Caco-2 (cell line): ENCODE measurements around the gene SEMA3C. TPM values are rescaled to one million over a fixed set of nuclear protein-coding genes. Genes with fewer than 3 reads are reported as not detected.

ENCODE experiments used
- BruUV-seq: library from RNA; stranded (reverse); fragments of 400-500 nt; replicated peaks from 2 replicates; lab custom pipeline; 2021; lab: Mats Ljungman, UMichigan
- CTCF ChIA-PET: fragments of 300-600 bp; sonication (Branson Sonifier 250); formaldehyde crosslinking; loops from one replicate; lab custom pipeline; 2022; ENCODE audit warnings: antibody characterized with exemption; lab: Charles Lee
- POLR2A ChIA-PET: fragments of 300-600 bp; sonication (Branson Sonifier 250); formaldehyde crosslinking; loops from one replicate; lab custom pipeline; 2022; ENCODE audit warnings: antibody characterized with exemption; lab: Charles Lee
- DNase-seq, 2 experiments: peaks; one replicate each; pipeline versions ENCODE4 v3.0.0 to v3.0.0-alpha.2; 2020 to 2022
- H3K27me3 ChIP-seq: replicated peaks from 2 replicates; pipeline ENCODE4 v1.6.0; 2011; ENCODE audit warnings: low read length; ENCODE audit not compliant: control insufficient read depth, insufficient read depth
- H3K36me3 ChIP-seq: 2 replicates; pipeline ENCODE4 v1.5.1; 2011; ENCODE audit warnings: low read length; ENCODE audit not compliant: control insufficient read depth, insufficient read depth
- H3K4me1 ChIP-seq: fragments of 250-450 bp; sonication (Bioruptor Pico); 2 replicates; pipeline ENCODE4 v1.5.1; 2020; ENCODE audit warnings: mild to moderate bottlenecking
- H3K4me3 ChIP-seq: 2 replicates; pipeline ENCODE4 v1.5.1; 2011; ENCODE audit warnings: low read depth, mild to moderate bottlenecking, control low read depth, low read length
- H3K9me3 ChIP-seq: fragments of 250-450 bp; sonication (Bioruptor Pico); 2 replicates; pipeline ENCODE4 v1.5.1; 2020; ENCODE audit warnings: mild to moderate bottlenecking, moderate library complexity
- H3K27ac Mint-ChIP-seq: one replicate; pipeline ENCODE4 v1.8.0; 2022; ENCODE audit warnings: mixed read lengths; ENCODE audit not compliant: unreplicated experiment
- H3K27me3 Mint-ChIP-seq: one replicate; pipeline ENCODE4 v1.8.0; 2022; ENCODE audit warnings: mixed read lengths; ENCODE audit not compliant: insufficient read depth, unreplicated experiment
- H3K36me3 Mint-ChIP-seq: one replicate; pipeline ENCODE4 v1.8.0; 2022; ENCODE audit warnings: mild to moderate bottlenecking, mixed read lengths; ENCODE audit not compliant: insufficient read depth, unreplicated experiment
- H3K4me1 Mint-ChIP-seq: one replicate; pipeline ENCODE4 v1.8.0; 2022; ENCODE audit warnings: low read depth, mixed read lengths; ENCODE audit not compliant: unreplicated experiment
- H3K4me3 Mint-ChIP-seq: one replicate; pipeline ENCODE4 v1.8.0; 2022; ENCODE audit warnings: mild to moderate bottlenecking, moderate library complexity, mixed read lengths; ENCODE audit not compliant: unreplicated experiment
- H3K9me3 Mint-ChIP-seq: one replicate; pipeline ENCODE4 v1.8.0; 2022; ENCODE audit warnings: mixed read lengths; ENCODE audit not compliant: unreplicated experiment
- intact Hi-C: fragments of 100-400 bp; cut with micrococcal nuclease; formaldehyde crosslinking; loops from one replicate; pipeline ENCODE4 v1.10.0; 2022; ENCODE audit not compliant: unreplicated experiment
- total RNA-seq: library from RNA; stranded (reverse); gene quantifications from 2 replicates; pipeline ENCODE4 v1.2.3, GENCODE V29; 2022
- TF ChIP-seq, protein P1 (sequence below), 2 experiments: fragments of 200-600 bp in 1 of 2; IDR thresholded peaks; 1 replicate in 1 of 2; 2 replicates in 1 of 2; pipeline versions ENCODE4 v1.5.1 to v1.8.0; 2011 to 2022; ENCODE audit warnings: antibody characterized with exemption in 1 of 2, control low read depth in 1 of 2, inconsistent platforms in 1 of 2, low read depth in 1 of 2, low read length in 1 of 2, mild to moderate bottlenecking in 1 of 2, moderate library complexity in 1 of 2; ENCODE audit not compliant: insufficient read depth in 1 of 2, severe bottlenecking in 1 of 2, unreplicated experiment in 1 of 2

The SEMA3C gene
- total RNA-seq, 1 experiment from 2014 or later: 25.8 TPM

DNA sequence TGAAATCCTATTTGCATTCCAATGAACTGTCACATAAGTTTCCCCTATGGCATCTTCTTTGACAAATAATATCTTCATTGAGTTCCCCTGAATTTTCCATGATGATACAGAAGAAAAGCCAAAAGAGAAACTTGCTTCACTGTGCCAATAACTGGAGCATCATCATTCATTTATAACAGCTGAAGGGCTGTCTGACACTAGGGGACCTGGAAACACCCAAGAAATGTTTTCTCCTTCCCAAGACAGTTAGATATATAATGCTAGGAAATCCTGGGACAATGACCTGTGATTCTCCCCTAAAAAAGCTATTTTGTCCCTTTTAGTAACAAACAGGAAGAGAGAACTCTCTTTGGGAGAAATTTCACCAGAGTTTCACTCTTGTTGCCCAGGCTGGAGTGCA is 133.6 kb downstream of the SEMA3C start:
- no peaks in the 10 kb centered on the region for H3K9me3 Mint-ChIP-seq
- no TSS peak for BruUV-seq
- POLR2A ChIA-PET: no interaction called here
- H3K36me3 ChIP-seq: no peaks in the 10 kb centered on the region
- no peak overlapping the region for H3K27ac Mint-ChIP-seq
- no peak overlapping the region for H3K4me3 ChIP-seq
- H3K4me3 Mint-ChIP-seq: no peak overlapping the region
- intact Hi-C loops: loop anchor here (5.0 kb wide), 1 partner anchor 88 kb away; no protein-coding TSS in a partner anchor
- H3K27me3 ChIP-seq: no peaks in the 10 kb centered on the region
- TF ChIP-seq, protein P1, sequence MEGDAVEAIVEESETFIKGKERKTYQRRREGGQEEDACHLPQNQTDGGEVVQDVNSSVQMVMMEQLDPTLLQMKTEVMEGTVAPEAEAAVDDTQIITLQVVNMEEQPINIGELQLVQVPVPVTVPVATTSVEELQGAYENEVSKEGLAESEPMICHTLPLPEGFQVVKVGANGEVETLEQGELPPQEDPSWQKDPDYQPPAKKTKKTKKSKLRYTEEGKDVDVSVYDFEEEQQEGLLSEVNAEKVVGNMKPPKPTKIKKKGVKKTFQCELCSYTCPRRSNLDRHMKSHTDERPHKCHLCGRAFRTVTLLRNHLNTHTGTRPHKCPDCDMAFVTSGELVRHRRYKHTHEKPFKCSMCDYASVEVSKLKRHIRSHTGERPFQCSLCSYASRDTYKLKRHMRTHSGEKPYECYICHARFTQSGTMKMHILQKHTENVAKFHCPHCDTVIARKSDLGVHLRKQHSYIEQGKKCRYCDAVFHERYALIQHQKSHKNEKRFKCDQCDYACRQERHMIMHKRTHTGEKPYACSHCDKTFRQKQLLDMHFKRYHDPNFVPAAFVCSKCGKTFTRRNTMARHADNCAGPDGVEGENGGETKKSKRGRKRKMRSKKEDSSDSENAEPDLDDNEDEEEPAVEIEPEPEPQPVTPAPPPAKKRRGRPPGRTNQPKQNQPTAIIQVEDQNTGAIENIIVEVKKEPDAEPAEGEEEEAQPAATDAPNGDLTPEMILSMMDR (IDR thresholded peaks at IDR 0.05; ENCODE audit: insufficient read depth in 1 of 2, low read depth in 1 of 2, low read length in 1 of 2, severe bottlenecking in 1 of 2, unreplicated experiment in 1 of 2): no peak
- no peaks in the 10 kb centered on the region for H3K4me1 Mint-ChIP-seq
- H3K9me3 ChIP-seq: no peaks in the 10 kb centered on the region
- no peak for DNase-seq
- CTCF ChIA-PET: no interaction called here
- H3K36me3 Mint-ChIP-seq: peaks cover 28% of the 10 kb centered on the region
- H3K27me3 Mint-ChIP-seq: no peaks in the 10 kb centered on the region
- no peaks in the 10 kb centered on the region for H3K4me1 ChIP-seq

DNA sequence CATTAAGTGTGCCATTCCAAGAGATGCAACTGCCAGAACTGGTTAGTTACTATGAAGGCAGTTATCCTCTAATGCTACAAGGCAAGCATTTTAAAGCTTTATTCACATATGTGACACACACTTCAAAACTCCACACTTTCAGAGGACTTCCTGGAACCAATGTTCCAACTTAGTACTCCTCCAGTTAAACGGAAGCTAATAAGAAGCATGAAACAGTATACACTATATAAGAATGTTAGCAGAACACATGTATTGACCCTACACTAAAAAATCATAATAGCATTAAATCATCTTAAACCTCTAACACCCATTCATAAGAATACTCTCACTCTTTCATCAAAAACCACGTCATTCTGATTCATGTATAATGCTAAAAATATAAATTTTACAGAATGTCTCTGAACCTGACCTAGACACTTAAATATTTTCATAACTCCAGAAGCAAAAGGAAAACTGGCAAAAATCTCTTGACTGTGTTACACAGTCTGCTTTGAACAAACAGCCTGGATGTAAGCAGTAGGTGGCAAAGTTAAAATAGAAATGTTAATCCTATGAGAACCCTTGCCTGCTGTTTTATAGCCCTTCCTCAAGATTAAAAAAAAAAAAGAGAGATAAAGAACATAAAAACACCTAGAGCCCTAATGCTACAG is 135.0 kb downstream of the SEMA3C start:
- TF ChIP-seq, protein P1 (IDR thresholded peaks at IDR 0.05; ENCODE audit: insufficient read depth in 1 of 2, low read depth in 1 of 2, low read length in 1 of 2, severe bottlenecking in 1 of 2, unreplicated experiment in 1 of 2): no peak
- H3K9me3 Mint-ChIP-seq: no peaks in the 10 kb centered on the region
- ChIA-PET POLR2A (no interaction called here), CTCF (no interaction called here)
- H3K4me1 Mint-ChIP-seq: no peaks in the 10 kb centered on the region
- no peak overlapping the region for H3K27ac Mint-ChIP-seq
- H3K27me3 Mint-ChIP-seq: no peaks in the 10 kb centered on the region
- peaks cover 34% of the 10 kb centered on the region for H3K36me3 Mint-ChIP-seq
- H3K4me3 Mint-ChIP-seq: no peak overlapping the region
- no peak for DNase-seq
- H3K36me3 ChIP-seq: no peaks in the 10 kb centered on the region
- no TSS peak for BruUV-seq
- no peaks in the 10 kb centered on the region for H3K4me1 ChIP-seq
- intact Hi-C loops: no loop called here
- H3K4me3 ChIP-seq: no peak overlapping the region
- H3K9me3 ChIP-seq: no peaks in the 10 kb centered on the region
- no peaks in the 10 kb centered on the region for H3K27me3 ChIP-seq

DNA sequence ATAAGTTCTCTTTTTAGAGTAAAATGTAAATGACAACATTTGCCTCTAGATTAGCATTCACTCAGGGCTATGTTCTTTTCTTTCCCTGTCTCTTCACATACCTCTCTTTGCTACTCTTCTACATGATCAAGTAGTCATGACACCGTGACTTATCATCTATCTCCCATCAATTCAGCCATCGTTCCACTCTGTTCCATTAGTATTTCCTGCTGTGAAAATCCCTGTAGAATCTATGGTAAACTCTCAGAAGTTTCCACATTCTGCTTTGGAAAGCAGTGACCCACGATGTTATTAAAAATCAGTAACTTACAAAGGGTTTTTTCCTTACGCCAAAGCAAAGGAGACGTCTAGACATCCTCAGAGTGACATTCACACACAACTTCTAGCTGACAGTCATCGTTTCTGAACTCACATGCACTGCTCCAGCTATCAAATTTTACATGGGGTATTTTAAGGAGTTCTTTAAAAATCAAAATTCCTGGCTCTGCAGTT is 135.6 kb downstream of the SEMA3C start:
- BruUV-seq: no TSS peak
- no peaks in the 10 kb centered on the region for H3K27me3 Mint-ChIP-seq
- H3K4me3 ChIP-seq: no peak overlapping the region
- ChIA-PET POLR2A (no interaction called here), CTCF (no interaction called here)
- H3K36me3 ChIP-seq: no peaks in the 10 kb centered on the region
- H3K4me3 Mint-ChIP-seq: no peak overlapping the region
- intact Hi-C loops: no loop called here
- peaks cover 37% of the 10 kb centered on the region for H3K36me3 Mint-ChIP-seq
- TF ChIP-seq, protein P1 (IDR thresholded peaks at IDR 0.05; ENCODE audit: insufficient read depth in 1 of 2, low read depth in 1 of 2, low read length in 1 of 2, severe bottlenecking in 1 of 2, unreplicated experiment in 1 of 2): no peak
- H3K4me1 Mint-ChIP-seq: no peaks in the 10 kb centered on the region
- no peaks in the 10 kb centered on the region for H3K4me1 ChIP-seq
- DNase-seq: no peak
- no peak overlapping the region for H3K27ac Mint-ChIP-seq
- no peaks in the 10 kb centered on the region for H3K27me3 ChIP-seq
- no peaks in the 10 kb centered on the region for H3K9me3 ChIP-seq
- no peaks in the 10 kb centered on the region for H3K9me3 Mint-ChIP-seq
